GM12872 (cell line): ENCODE measurements around the gene DNAI1.

Source experiments
- CTCF ChIP-seq: IDR thresholded peaks from 3 replicates; pipeline ENCODE4 v1.5.1; 2011; ENCODE audit warnings: low read depth, mild to moderate bottlenecking, low read length, moderate library complexity; ENCODE audit not compliant: insufficient read depth

The DNAI1 gene

DNA sequence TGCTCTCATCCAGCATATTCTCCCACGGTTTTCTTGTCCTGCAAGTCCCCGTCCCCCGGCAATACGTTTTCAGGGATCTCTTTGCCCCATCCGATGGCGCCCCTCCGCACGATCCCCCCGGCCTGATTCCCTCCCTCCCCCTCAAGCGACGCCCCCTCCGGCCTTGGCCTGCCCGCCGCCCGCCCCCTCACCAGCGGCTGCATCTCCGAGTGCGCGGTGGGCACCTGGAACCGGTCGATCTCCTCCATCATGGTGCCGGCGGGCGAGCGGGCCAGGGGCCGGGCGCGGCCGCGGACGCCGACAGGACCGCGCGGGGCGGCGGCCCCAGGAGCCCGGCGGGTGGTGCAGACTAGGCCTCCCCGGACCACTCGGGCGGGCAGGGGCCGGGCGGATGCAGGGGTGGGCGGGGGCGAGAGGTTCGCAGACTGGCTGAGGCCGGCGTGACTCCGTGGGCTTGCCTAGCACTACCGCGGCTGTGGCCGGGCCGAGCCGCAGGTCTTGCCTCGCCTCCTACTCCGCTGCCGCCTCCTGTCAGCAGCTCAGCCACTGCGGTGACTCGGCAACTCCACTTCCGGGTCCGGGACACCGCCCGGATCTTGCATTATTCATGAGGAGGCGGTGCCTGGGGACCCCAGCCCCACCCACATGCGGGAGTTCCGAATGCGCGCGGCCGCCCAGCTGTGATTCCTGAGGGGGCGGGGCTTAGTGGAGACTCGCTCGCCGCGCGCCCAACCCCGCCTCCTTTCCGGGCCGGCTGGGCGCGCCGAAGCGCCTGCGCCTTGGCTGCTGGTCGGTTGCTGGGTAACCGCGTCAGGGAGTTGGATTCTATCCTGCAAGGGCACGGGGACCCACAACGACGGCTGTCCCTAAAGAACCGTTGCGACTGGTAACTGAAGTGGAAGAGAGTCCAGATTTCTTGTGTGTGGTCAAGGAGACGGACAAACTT, at the start of gene DNAI1, which contains the start of gene FAM219A:
Gene DNAI1 (plus strand): TSS at position 793 of the 946 bp plus-strand sequence. CDS start 201 bp downstream, outside the sequence.
Gene FAM219A (minus strand): TSS at position 558 of the 946 bp plus-strand sequence. CDS start 307 bp downstream, at position 251.
- no peak for TF ChIP-seq CTCF

DNA sequence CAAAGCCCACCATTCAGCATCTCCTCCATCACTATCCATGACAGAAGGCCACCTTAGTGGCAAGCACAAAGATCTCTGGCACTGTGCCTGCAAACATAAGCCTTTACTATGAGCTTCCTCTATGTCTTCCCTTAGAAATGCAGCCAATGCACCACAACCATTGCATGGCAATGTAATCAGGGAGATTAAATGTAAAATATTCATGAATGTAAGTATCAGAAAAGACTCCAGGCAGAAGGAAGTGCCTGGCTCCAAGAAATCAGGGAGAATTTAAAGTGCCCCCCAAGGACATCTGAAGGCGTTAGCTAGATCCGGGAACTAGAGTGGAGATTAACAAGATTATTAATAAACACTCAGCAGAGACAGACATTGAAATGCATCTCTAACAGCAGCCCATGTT, 49.5 kb upstream of the DNAI1 start:
- no peak for TF ChIP-seq CTCF

DNA sequence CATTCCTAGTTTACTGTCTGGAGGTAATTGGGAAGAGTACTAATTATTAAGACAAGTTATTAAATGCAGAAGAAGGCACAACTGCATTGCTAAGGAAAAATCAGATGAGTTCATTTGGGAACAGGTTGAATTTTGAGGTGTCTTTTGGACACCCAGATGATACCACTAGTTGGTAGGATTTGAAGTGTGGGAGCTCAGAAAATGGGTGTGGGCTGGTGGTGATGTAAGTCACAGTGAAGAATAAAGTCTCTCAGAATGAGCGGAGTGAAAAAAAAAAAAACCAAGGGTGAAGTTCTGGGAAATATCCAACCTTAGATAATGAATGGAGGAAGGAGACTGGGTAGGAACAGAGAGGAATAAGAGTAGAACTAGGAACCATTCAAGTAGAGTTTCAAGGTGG, 46.3 kb upstream of the DNAI1 start:
- TF ChIP-seq CTCF: no peak

DNA sequence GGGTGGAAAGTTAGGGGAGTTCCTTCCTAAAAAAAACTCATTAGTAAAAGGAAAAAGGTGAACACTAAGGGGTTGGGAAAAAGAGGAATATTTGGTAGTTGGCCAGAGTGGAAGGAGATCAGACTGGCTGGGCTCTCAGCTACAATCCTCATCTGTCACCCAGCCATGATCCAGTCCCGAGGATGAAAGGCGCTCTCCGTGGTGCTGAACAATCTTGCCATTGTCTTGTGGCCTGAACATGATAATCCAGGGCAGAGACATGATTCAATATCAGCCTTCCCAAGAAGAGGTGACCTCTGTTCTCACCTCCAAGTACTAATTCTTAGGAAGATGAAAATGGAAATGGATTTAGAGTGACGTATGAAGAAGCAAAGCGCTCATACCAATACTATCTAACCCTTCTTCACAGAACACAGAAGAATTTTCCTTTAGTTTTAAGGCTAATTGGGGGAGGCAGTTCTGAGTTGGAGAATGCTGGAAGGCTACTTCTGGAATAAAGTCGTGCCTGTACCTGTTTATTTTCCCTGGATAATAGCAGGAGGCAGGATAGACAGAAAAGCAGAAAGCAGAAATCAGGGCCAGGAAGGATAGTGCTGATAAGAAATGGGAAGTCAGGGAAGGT, 45.3 kb upstream of the DNAI1 start:
- no peak for TF ChIP-seq CTCF

DNA sequence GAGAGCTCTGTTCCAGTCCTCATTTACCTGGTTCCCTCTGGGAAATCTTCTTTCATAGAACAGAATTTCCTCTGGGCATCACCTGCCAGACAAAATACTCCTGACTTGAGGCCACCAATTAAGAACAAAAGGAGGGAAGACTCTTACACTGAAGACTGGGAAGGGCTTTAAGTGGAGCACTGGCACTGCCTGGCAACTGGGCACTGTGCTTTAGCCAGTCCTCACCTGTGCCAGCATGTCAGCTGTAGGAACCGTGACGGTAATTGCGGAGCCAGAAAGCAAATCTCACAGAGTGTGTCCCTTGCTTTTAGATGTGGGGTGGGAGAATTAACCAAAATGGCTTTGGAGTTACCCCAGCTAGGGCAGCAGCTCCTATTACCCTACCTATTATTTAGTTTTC, 40.9 kb upstream of the DNAI1 start:
- TF ChIP-seq CTCF: no peak

- no peak for TF ChIP-seq CTCF
Measured at GRCh38 chr9:34419716-34420504, 38.7 kb upstream of the DNAI1 start.

GRCh38 chr9:34426347-34427074, 32.1 kb upstream of the DNAI1 start:
- no peak for TF ChIP-seq CTCF
